ENCODE measurements around the gene TSEN2.

- TF ChIP-seq CTCF (IDR thresholded peaks at IDR 0.05) = no peak
- no peak for TF ChIP-seq POLR2A (IDR thresholded peaks at IDR 0.05)
Measured at GRCh38 chr3:12487336-12487735, 3.1 kb downstream of the TSEN2 start.
